Globus pallidus (tissue), 1 donor: ENCODE results near the gene SLC5A9.
"Not testable (repeated sequence)": the region's sequence is repeated elsewhere in the genome, so short reads cannot be mapped to it uniquely, and the experiment has no call there.

Experiments
- DNase-seq: peaks from one replicate; pipeline ENCODE4 v3.0.0-alpha.2; 2015; ENCODE audit warnings: low spot score

SLC5A9 gene

DNA sequence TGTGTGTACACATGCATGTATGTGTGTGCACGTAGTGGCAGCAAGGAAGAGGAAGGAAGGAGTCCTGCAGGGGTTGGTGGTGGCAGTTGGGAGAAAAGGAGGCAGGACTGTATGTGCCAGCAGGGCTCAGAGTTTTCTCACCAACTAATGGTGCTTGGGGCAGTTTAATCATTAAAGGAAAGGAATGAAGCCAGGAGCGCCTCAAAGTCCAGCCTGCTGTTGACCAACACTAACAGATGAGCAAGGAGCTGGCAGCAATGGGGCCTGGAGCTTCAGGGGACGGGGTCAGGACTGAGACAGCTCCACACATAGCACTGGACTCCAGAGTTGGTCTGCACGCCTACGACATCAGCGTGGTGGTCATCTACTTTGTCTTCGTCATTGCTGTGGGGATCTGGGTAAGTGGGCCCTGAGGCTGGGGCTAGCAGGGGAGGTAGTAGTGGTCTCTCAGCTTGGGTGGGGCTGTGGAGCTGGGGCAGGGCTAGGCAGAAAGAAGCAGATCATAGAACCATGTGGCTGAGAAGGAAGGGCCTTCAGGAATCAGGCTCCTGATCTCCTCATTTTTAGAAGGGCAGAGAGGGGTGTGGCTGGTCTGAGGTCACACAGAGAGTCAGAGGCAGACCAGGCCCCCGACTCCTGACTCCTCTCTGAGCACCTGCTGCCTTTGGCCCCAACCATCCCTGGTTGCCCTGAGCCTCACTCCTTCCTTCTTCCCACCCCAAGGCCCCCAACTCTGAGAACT is at the start of gene SLC5A9:
TSS of gene SLC5A9 (plus strand) at position 216 of the 742 bp plus-strand sequence. CDS start at position 237, 21 bp downstream.
- DNase-seq, result no peak

DNA sequence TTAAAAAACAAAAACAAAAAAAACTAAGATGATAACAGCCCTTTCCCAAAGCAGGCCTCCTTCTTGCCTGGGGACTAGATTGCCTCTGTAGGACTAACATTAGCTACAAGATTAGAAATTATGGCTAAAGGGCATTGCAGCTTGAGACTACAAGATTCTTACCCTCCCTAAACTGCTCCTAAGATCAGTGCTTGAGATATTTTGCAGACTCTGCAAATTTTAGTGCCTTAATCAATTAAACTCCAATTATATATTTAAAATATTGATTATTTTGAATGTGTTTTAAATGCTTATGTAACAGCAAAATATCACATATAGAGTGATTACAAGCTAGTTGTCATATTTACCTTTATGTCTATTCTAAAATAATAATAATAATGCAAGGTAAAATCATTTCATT is 47.4 kb upstream of the SLC5A9 start:
- DNase-seq, result no peak

GRCh38 chr1:48177257-48177656 is 45.3 kb upstream of the SLC5A9 start:
- no peak for DNase-seq

DNA sequence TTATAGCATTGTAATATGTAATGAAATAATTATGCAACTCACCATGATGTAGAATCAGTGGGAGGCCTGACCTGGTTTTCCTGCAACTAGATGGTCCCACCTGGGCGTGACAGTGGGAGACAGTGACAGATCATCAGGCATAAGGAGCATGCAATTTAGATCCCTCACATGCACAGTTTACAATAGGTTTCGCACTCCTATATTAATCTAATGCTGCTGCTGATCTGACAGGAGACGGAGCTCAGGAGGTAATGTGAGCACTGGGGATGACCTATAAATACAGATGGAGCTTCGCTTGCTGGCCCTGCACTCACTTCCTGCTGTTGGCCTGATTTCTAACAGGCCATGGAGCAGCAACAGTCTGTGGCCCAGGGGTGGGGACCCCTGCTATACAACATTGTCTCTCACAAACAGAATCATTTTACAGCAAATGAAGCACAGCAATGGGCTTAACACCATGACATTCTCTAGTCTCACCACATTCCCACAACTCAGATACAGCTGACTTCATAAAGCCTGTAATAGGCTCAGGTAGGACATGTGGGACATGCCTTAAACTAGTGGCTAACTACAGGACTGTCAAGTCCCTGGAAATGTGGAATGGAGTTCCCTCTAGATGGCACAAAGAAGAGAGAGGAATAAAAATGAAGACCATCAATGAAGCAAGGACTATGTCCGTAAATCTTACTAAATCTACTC is 40.7 kb upstream of the SLC5A9 start:
- DNase-seq, result no peak

GRCh38 chr1:48182439-48182838 is 40.1 kb upstream of the SLC5A9 start:
- no peak for DNase-seq

- DNase-seq, result no peak
These were observed 36.1 kb upstream of the SLC5A9 start for GRCh38 chr1:48186306-48186839.

DNA sequence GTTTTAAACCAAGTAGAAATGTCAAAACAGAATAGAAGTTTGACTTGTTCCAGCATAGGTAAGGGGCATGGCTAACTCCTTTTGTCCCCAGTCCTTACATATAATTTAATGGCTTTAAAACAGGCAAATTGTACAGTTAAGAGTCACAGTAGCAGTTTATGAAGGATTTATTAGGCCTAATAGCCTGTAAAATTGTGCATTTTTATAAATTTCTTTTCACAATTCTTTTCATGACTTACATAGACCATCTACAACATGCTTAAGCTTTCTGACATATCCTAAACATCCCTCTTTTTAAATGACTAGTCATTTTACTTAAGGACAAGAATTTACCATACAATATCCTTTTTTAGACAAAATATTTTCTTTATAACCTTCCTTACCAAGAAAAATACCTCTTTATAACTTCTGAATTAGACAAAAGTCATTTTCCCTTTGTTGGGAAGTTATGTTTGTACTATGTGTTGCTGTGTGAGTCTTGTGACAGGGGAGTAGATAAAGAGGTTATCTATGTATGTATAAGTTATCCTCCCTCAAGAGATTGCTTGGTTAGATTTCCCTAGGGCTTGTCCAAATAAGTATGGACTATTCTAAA is 34.5 kb upstream of the SLC5A9 start:
- DNase-seq, result no peak

- DNase-seq, result no peak
These were observed 31.6 kb upstream of the SLC5A9 start for GRCh38 chr1:48190881-48191280.

DNA sequence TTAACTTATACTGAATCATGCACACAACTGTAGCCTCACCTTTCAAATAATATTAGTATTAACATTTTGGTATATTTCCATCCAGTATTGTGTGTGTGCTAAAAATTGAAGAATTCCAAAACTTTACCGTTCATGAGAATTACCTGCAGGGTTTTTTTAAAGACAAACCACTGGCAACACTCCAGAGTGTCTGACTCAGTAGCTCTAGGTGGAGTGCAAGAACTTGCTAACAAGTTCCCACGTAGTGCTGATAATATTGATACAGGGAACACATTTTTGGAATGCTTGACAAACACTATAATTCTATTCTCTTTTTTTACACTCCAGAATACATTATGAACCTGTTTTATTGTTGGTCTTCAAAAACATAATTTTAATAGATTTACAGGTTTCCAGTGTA is 27.7 kb upstream of the SLC5A9 start:
- no peak for DNase-seq

DNA sequence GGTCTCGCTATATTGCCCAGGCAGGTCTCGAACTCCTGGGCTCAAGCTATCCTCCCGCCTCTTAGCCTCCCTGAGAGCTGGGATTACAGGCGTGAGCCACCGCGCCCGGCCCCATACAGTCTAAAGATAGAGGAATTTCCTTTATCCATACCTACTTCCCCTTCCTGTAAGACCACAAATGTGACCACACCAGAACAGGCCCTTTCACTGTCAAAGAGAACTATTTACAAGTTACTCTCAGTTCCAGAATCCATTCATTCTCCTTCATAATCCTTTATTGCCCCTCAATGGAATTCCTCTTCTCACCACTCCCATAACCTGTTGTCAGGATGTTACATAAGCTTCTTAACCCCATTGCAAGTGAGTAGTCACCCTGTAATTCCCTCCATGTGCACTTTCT is 26.3 kb upstream of the SLC5A9 start:
- DNase-seq, result no peak

- DNase-seq, result no peak
These were observed 23.5 kb upstream of the SLC5A9 start for GRCh38 chr1:48198970-48199369.

DNA sequence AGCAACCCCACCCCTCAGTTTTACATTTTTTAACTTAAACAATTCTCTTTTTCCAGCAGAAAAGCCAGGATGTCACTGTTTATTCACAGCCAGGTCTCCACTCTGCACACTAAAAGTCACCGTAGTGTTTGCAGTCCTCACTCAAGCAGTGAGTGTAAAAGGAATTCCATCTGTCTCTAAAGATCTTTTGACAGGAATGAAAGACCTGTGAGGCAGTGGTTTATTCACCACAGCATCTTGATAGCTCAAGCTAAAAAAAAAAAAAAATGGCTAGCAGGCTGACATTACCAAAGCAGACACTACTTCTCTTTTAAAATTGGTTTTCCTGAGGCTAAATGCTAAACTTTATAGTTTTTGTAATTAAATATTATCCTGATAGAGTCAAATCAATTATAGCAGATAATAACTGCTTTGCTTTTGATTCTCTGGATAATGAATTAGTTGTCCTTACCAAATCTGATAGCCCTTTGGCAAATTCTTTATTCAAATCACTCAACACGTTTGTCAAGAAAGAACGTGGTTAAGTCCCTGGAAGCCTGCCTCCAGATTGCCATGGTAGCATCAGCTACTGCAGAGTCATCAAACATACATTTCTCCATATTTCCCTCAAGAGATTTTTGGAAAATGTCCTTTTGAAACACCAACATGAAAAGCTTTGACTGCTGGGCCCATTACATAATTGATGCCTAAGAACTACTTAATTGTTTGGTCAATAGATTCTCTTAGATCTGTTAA is 22.2 kb upstream of the SLC5A9 start:
- DNase-seq, result no peak

GRCh38 chr1:48202030-48202752 is 20.3 kb upstream of the SLC5A9 start:
- DNase-seq, result peak; percentile 55

DNA sequence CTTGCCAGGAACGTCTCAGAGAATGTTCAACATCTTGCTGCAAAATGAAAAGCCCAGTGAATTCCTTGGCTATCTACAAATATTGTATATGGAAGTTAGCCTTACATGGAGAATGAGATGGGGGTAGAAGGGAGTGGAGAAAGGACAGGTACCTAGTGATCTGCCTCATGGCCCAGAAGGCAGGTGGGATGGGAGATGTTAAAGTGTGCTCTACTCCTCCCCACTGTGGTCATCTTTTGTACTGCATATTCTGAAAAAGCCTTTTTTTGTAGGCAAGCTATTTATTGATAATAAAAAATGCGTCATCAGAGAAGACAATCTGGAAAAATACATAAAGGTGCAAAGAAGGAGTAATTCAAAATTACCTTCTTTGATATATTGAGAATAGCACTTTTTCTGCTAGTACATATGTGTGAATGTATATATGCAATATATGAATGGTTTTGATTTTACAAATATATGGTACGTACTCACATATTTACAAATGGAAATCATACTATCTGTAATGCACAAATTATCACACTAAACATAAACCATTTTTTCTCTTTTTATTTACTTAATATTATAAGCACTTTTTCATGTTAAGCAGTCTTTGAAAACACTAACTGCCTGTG is 19.1 kb upstream of the SLC5A9 start:
- no peak for DNase-seq

DNA sequence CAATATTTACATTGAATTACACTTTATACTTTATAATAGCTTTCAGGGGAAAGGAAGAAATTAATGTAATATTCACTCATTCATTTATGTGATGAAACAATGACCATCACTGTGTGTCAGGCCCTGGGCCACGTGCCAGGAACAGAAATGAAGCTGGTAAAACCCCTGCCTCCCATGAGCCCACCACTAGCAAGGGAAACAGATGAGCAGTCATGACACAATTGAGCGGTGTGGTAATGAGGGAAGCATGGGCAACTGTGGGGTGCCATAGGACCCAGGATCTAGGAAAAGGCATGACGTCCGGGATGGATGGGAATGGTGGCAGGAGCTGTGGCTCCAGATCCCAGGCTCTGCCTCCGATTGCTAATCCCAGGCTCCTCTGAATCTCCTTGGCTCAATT is 17.0 kb upstream of the SLC5A9 start:
- DNase-seq, result no peak

DNA sequence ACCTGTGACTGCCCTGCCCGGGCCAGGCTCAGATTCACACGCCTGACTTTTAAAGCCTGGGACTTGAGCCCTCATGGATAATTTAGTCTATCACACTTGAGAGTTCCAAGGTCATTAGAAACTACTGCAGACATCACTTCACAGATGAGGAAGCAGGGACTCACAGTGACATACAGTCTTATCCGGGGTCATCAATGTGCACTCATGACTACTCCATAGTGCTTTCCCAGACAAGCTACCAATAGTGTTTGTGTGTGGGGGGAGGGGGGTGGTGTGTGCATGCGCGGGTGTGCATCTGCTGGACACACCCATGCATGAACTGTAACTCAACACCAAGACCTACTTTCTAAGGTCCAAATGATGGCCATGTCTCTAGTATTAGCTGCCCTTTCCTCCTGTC is 16.1 kb upstream of the SLC5A9 start:
- no peak for DNase-seq

DNA sequence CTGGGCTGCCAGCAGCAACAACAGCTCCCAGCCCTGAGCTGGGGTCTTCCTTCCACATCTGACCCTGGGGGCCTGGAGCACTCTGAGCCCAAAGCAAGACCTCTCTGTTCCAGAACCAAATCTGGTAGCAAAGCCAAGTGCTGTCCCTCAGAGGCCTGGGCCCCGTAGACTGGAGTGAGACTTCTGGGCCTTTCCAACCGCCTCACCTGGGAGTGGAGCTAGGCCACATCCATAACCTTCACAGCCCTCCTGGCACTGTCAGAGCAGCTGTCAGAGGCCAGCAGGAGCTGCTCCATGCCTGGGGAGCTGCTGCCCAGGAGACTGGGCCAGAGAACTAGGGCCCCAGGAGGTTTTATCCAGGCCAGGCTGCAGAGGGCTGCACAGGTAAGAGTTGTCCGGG is 15.4 kb upstream of the SLC5A9 start:
- DNase-seq, result no peak

GRCh38 chr1:48207536-48208075 is 14.9 kb upstream of the SLC5A9 start:
- DNase-seq, result no peak

DNA sequence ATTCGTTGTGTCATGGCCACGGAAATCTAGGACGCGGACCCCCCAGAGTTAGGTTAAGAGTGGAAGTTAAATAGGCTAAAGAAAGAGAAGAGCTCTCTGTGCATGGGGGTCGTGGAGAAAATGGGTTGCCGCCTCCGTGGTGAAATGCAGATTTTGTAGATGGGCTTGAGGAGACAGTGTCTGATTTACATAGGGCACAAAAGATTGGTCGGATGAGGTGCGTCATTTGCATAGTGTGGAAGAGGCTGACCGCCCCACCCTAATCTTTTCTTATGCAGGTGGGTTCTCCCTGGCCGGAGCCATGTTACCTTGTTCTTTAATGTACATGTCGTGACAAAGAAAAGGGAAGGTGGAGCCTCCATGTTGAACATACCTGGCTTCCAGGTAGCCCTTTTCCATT is 14.3 kb upstream of the SLC5A9 start:
- DNase-seq, result no peak

DNA sequence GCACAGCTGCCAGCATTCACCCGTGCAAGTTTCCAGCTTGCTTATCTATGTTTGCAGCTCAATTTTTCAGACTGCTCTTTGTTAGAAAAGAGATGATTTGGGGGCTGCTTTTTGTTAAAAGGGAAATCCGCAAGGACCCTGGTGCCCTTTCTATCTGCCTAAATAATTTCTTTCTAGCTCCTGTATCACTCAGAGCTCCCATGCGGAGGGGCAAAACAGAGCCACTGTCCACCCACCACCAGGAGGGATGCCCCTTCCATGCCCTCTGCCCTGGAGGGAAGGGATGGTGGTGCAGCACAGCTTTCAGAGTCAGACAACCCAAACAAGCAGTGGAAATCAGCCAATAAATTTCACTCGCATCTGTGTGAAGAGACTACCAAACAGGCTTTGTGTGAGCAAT is 13.9 kb upstream of the SLC5A9 start:
- no peak for DNase-seq

- not testable (repeated sequence) for DNase-seq
These were observed 9.1 kb upstream of the SLC5A9 start for GRCh38 chr1:48213462-48213861.
